ENCODE measurements around the gene SLC4A7. TPM values are rescaled to one million over a fixed set of nuclear protein-coding genes. Genes with fewer than 3 reads are reported as not detected.

The SLC4A7 gene
- total and polyA plus RNA-seq, 2 donors (not counting 3 experiments of a cell fraction or from before 2014, with no cell fraction given), result 7.8 to 50.9 TPM

- Histone ChIP-seq H3K9ac (replicated peaks; ENCODE audit: extremely low read depth, insufficient read depth, low read length) (no peak overlapping the region), H4K20me1 (replicated peaks; ENCODE audit: control insufficient read depth, extremely low read depth, insufficient read depth, low read length) (no peaks in the 10 kb centered on the region), H3K27ac (ENCODE audit: insufficient read depth, low read depth, low read length) (no peak overlapping the region), H3K79me2 (ENCODE audit: control insufficient read depth, insufficient read depth, low read length) (no peaks in the 10 kb centered on the region), H3K9me1 (replicated peaks; ENCODE audit: control insufficient read depth, extremely low read depth, insufficient read depth, low read length) (no peaks in the 10 kb centered on the region), H3K27me3 (ENCODE audit: control insufficient read depth in 2 of 2, insufficient read depth in 2 of 2, low read length in 2 of 2) (no peaks in the 10 kb centered on the region), H3K36me3 (ENCODE audit: control insufficient read depth in 2 of 2, extremely low read depth in 1 of 2, insufficient read depth in 2 of 2, low read length in 2 of 2) (no peaks in the 10 kb centered on the region), H3K4me2 (ENCODE audit: insufficient read depth, low read length) (no peak overlapping the region), H3K9me3 (replicated peaks; ENCODE audit: control insufficient read depth, insufficient read depth, low read length) (no peaks in the 10 kb centered on the region), H3K4me1 (ENCODE audit: control insufficient read depth, extremely low read depth, insufficient read depth, low read length) (no peaks in the 10 kb centered on the region), H3K4me3 (replicated peaks in 1 of 3; ENCODE audit: insufficient read depth in 1 of 3, low read depth in 1 of 3, low read length in 3 of 3) (no peak overlapping the region), H2AFZ (ENCODE audit: low read depth, low read length) (no peak overlapping the region)
- no peak for DNase-seq (ENCODE audit: low read depth, low spot score)
- ChIA-PET POLR2A (no interaction called here), CTCF (no interaction called here)
- intact Hi-C loops (cut with micrococcal nuclease), result no loop called here
- no TSS peak for BruUV-seq (replicated peaks)
- TF ChIP-seq FOS (IDR thresholded peaks at IDR 0.05; ENCODE audit: borderline replicate concordance, insufficient read depth, low read length) (no peak), POLR2A (IDR thresholded peaks at IDR 0.05; ENCODE audit: low read depth, low read length) (no peak), POLR2AphosphoS5 (IDR thresholded peaks at IDR 0.05; ENCODE audit: insufficient read depth, low read depth, low read length) (no peak), EZH2 (IDR thresholded peaks at IDR 0.05; ENCODE audit: borderline replicate concordance, low read depth, low read length, severe bottlenecking) (no peak), GATA2 (IDR thresholded peaks at IDR 0.05; ENCODE audit: insufficient read depth, insufficient read length, low read depth, low read length) (no peak), JUN (IDR thresholded peaks at IDR 0.05; ENCODE audit: borderline replicate concordance, insufficient read depth, insufficient read length, low read depth) (no peak), MYC (IDR thresholded peaks at IDR 0.05; ENCODE audit: low read depth, low read length) (no peak), CTCF (IDR thresholded peaks at IDR 0.05; ENCODE audit: extremely low read depth in 1 of 2, insufficient read depth in 1 of 2, low read depth in 1 of 2, low read length in 2 of 2) (no peak)
- TF ChIP-seq, protein P1, sequence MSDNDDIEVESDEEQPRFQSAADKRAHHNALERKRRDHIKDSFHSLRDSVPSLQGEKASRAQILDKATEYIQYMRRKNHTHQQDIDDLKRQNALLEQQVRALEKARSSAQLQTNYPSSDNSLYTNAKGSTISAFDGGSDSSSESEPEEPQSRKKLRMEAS (IDR thresholded peaks at IDR 0.05; ENCODE audit: insufficient read depth, insufficient read length), result no peak
- no peak for FAIRE-seq
- dilution Hi-C loops (cut with MboI; ENCODE audit: extremely low pct_ligation_motif_present, low sequenced_read_pairs), result no loop called here
Measured at GRCh38 chr3:27344192-27344591, 140.0 kb downstream of the SLC4A7 start.

All from endothelial cell of umbilical vein (primary cell).